Keratinocyte (primary cell): ENCODE measurements around the gene KLK1.
A peak's percentile ranks its signal among the peaks of the same experiment; 100 is the strongest.

Experiments
- CTCF ChIP-seq, 3 experiments: IDR thresholded peaks in 1 of 3; conservative IDR thresholded peaks in 1 of 3; optimal IDR thresholded peaks in 1 of 3; 2 replicates in 2 of 3; 3 replicates in 1 of 3; pipeline versions ENCODE3 to v1.5.1; 2011; ENCODE audit warnings: low read length in 3 of 3, mild to moderate bottlenecking in 3 of 3, moderate library complexity in 2 of 3, control low read depth in 1 of 3, inconsistent platforms in 1 of 3; ENCODE audit not compliant: insufficient read depth in 2 of 3; ENCODE audit errors: extremely low read depth in 1 of 3
- EZH2 ChIP-seq: IDR thresholded peaks from one replicate; pipeline ENCODE4 v1.6.1; 2012; ENCODE audit warnings: inconsistent platforms, mild to moderate bottlenecking, low read length, moderate library complexity

GRCh38 chr19:50838239-50838638 is 14.7 kb upstream of the KLK1 start:
- peak in 1 of 3 experiments; percentile 23 for TF ChIP-seq CTCF (optimal IDR thresholded peaks at IDR 0.05 in 1 of 3, IDR thresholded peaks at IDR 0.05 in 1 of 3, conservative IDR thresholded peaks at IDR 0.05 in 1 of 3; ENCODE audit: extremely low read depth in 1 of 3, insufficient read depth in 2 of 3, low read length in 3 of 3)
- no peak for TF ChIP-seq EZH2
